IPS-18c (cell line): ENCODE results near the gene CKAP2.
A peak's percentile ranks its signal among the peaks of the same experiment; 100 is the strongest.
"Not testable (repeated sequence)": the region's sequence is repeated elsewhere in the genome, so short reads cannot be mapped to it uniquely, and the experiment has no call there.

ENCODE experiments used
- H3K4me3 ChIP-seq: 2 replicates; pipeline ENCODE4 v1.7.0; 2013; ENCODE audit warnings: low read depth, mild to moderate bottlenecking, low read length, moderate library complexity; ENCODE audit not compliant: insufficient read depth
- H3K9me3 ChIP-seq: one replicate; pipeline ENCODE4 v1.6.1; 2013; ENCODE audit warnings: mild to moderate bottlenecking, low read length, moderate library complexity; ENCODE audit not compliant: control insufficient read depth, insufficient read depth

The CKAP2 gene

GRCh38 chr13:52454820-52455676 lies at the start of gene CKAP2:
TSS of gene CKAP2 (plus strand) at chr13:52455478. CDS start at chr13:52455557, 79 bp downstream.
- Histone ChIP-seq H3K4me3 (peak within 1 kb of the TSS; percentile 59), H3K9me3 (peaks cover 2% of the 10 kb centered on the region)

GRCh38 chr13:52405767-52406494 lies 49.3 kb upstream of the CKAP2 start, which contains the start of gene THSD1:
TSS of gene THSD1 (minus strand) at chr13:52406172. CDS start at chr13:52402600, 3,572 bp downstream.
- Histone ChIP-seq H3K9me3 (no peaks in the 10 kb centered on the region), H3K4me3 (peak within 1 kb of the TSS; percentile 71)

- Histone ChIP-seq H3K4me3 (no peak overlapping the region), H3K9me3 (no peaks in the 10 kb centered on the region)
Measured at GRCh38 chr13:52406629-52407028, 48.6 kb upstream of the CKAP2 start.

GRCh38 chr13:52407436-52407835 lies 47.8 kb upstream of the CKAP2 start:
- not testable (repeated sequence) for H3K9me3 ChIP-seq, H3K4me3 ChIP-seq

- H3K9me3 ChIP-seq, H3K4me3 ChIP-seq: not testable (repeated sequence)
Measured at GRCh38 chr13:52408071-52408658, 47.1 kb upstream of the CKAP2 start.

GRCh38 chr13:52411629-52412028 lies 43.6 kb upstream of the CKAP2 start:
- no peaks in the 10 kb centered on the region for H3K9me3 ChIP-seq
- no peak overlapping the region for H3K4me3 ChIP-seq

GRCh38 chr13:52412128-52412527 lies 43.1 kb upstream of the CKAP2 start:
- H3K4me3 ChIP-seq: no peak overlapping the region

GRCh38 chr13:52414051-52414450 lies 41.2 kb upstream of the CKAP2 start:
- H3K4me3 ChIP-seq: no peak overlapping the region
- H3K9me3 ChIP-seq: no peaks in the 10 kb centered on the region

More at GRCh38 chr13:52412128-52412527, 43.1 kb upstream of the CKAP2 start:
- H3K9me3 ChIP-seq: no peaks in the 10 kb centered on the region

- Histone ChIP-seq H3K4me3 (no peak overlapping the region), H3K9me3 (no peaks in the 10 kb centered on the region)
Measured at GRCh38 chr13:52414963-52415362, 40.3 kb upstream of the CKAP2 start.

- no peak overlapping the region for H3K4me3 ChIP-seq
- H3K9me3 ChIP-seq: no peaks in the 10 kb centered on the region
Measured at GRCh38 chr13:52419080-52419479, 36.2 kb upstream of the CKAP2 start.

GRCh38 chr13:52421216-52421615 lies 34.1 kb upstream of the CKAP2 start:
- no peaks in the 10 kb centered on the region for H3K9me3 ChIP-seq
- no peak overlapping the region for H3K4me3 ChIP-seq

GRCh38 chr13:52428295-52428694 lies 27.0 kb upstream of the CKAP2 start:
- H3K4me3 ChIP-seq: no peak overlapping the region
- H3K9me3 ChIP-seq: no peaks in the 10 kb centered on the region

- H3K9me3 ChIP-seq: no peaks in the 10 kb centered on the region
- no peak overlapping the region for H3K4me3 ChIP-seq
Measured at GRCh38 chr13:52432456-52432855, 22.8 kb upstream of the CKAP2 start.

GRCh38 chr13:52446265-52446664 lies 9.0 kb upstream of the CKAP2 start:
- no peak overlapping the region for H3K4me3 ChIP-seq

GRCh38 chr13:52447354-52447753 lies 7.9 kb upstream of the CKAP2 start:
- peaks cover 2% of the 10 kb centered on the region for H3K9me3 ChIP-seq
- no peak overlapping the region for H3K4me3 ChIP-seq

More at GRCh38 chr13:52446265-52446664, 9.0 kb upstream of the CKAP2 start:
- peaks cover 2% of the 10 kb centered on the region for H3K9me3 ChIP-seq

- Histone ChIP-seq H3K9me3 (peaks cover 2% of the 10 kb centered on the region), H3K4me3 (no peak overlapping the region)
Measured at GRCh38 chr13:52447815-52448552, 7.3 kb upstream of the CKAP2 start.
